ENCODE measurements around the gene ABCG4.
"Not testable (repeated sequence)": the region's sequence is repeated elsewhere in the genome, so short reads cannot be mapped to it uniquely, and the experiment has no call there.

Gene ABCG4

GRCh38 chr11:119115484-119116234, 33.2 kb upstream of the ABCG4 start:
- DNase-seq (ENCODE audit: insufficient read length, low spot score) (no peak), FAIRE-seq (peak; percentile 64)

GRCh38 chr11:119116235-119116594, 32.6 kb upstream of the ABCG4 start:
- FAIRE-seq = no peak
- DNase-seq (ENCODE audit: insufficient read length, low spot score) = no peak

GRCh38 chr11:119116601-119117000, 32.3 kb upstream of the ABCG4 start:
- FAIRE-seq (no peak), DNase-seq (ENCODE audit: insufficient read length, low spot score) (no peak)

GRCh38 chr11:119117004-119117706, 31.7 kb upstream of the ABCG4 start:
- DNase-seq (ENCODE audit: insufficient read length, low spot score) (no peak), FAIRE-seq (peak; percentile 45)

GRCh38 chr11:119118227-119118626, 30.6 kb upstream of the ABCG4 start:
- no peak for FAIRE-seq
- DNase-seq (ENCODE audit: insufficient read length, low spot score) = no peak

GRCh38 chr11:119118946-119119345, 29.9 kb upstream of the ABCG4 start:
- FAIRE-seq = no peak
- DNase-seq (ENCODE audit: insufficient read length, low spot score) = no peak

- DNase-seq (ENCODE audit: insufficient read length, low spot score) (no peak), FAIRE-seq (peak; percentile 18)
Observed at GRCh38 chr11:119120639-119121007, 28.2 kb upstream of the ABCG4 start.

GRCh38 chr11:119121008-119121810, 27.6 kb upstream of the ABCG4 start, which contains the start of gene HINFP:
TSS of gene HINFP (plus strand) at chr11:119121580. CDS start at chr11:119126945, 5,365 bp downstream.
- peak; percentile 100 for FAIRE-seq

GRCh38 chr11:119121811-119122124, 27.1 kb upstream of the ABCG4 start:
- FAIRE-seq = no peak

More at GRCh38 chr11:119121008-119121810, 27.6 kb upstream of the ABCG4 start, which contains the start of gene HINFP:
- peak; percentile 94 for DNase-seq (ENCODE audit: insufficient read length, low spot score)

GRCh38 chr11:119125821-119126220, 23.0 kb upstream of the ABCG4 start:
- FAIRE-seq (no peak), DNase-seq (ENCODE audit: insufficient read length, low spot score) (no peak)

More at GRCh38 chr11:119121811-119122124, 27.1 kb upstream of the ABCG4 start:
- no peak for DNase-seq (ENCODE audit: insufficient read length, low spot score)

GRCh38 chr11:119126675-119127268, 22.1 kb upstream of the ABCG4 start:
- DNase-seq (ENCODE audit: insufficient read length, low spot score) (no peak), FAIRE-seq (no peak)

GRCh38 chr11:119130662-119131061, 18.2 kb upstream of the ABCG4 start:
- FAIRE-seq = no peak

GRCh38 chr11:119134389-119134978, 14.4 kb upstream of the ABCG4 start:
- FAIRE-seq (no peak), DNase-seq (ENCODE audit: insufficient read length, low spot score) (no peak)

More at GRCh38 chr11:119130662-119131061, 18.2 kb upstream of the ABCG4 start:
- DNase-seq (ENCODE audit: insufficient read length, low spot score) = no peak

GRCh38 chr11:119139276-119139675, 9.6 kb upstream of the ABCG4 start:
- not testable (repeated sequence) for DNase-seq (ENCODE audit: insufficient read length, low spot score); FAIRE-seq

GRCh38 chr11:119144825-119145486, 3.9 kb upstream of the ABCG4 start:
- FAIRE-seq = peak; percentile 21

GRCh38 chr11:119145551-119145950, 3.3 kb upstream of the ABCG4 start:
- DNase-seq (ENCODE audit: insufficient read length, low spot score) (no peak), FAIRE-seq (no peak)

More at GRCh38 chr11:119144825-119145486, 3.9 kb upstream of the ABCG4 start:
- peak; percentile 83 for DNase-seq (ENCODE audit: insufficient read length, low spot score)

- FAIRE-seq (no peak), DNase-seq (ENCODE audit: insufficient read length, low spot score) (no peak)
Observed at GRCh38 chr11:119147604-119148333, 1.1 kb upstream of the ABCG4 start.

- DNase-seq (ENCODE audit: insufficient read length, low spot score) (no peak), FAIRE-seq (no peak)
Observed at GRCh38 chr11:119148720-119149017, 183 bp upstream of the ABCG4 start.

GRCh38 chr11:119149786-119150275, 979 bp downstream of the ABCG4 start:
- no peak for DNase-seq (ENCODE audit: insufficient read length, low spot score)
- FAIRE-seq = no peak

All from GM19239 (cell line).